ENCODE results near the gene SMARCC2.

The SMARCC2 gene

GRCh38 chr12:56189099-56189917, at the start of gene SMARCC2:
Gene SMARCC2, minus strand, starts transcription at chr12:56189483. Its CDS starts 22 bp downstream, at chr12:56189461.
- DNase-seq (ENCODE audit: low read depth, low spot score): peak; percentile 76

GRCh38 chr12:56237552-56237951, 48.3 kb upstream of the SMARCC2 start:
- DNase-seq (ENCODE audit: low read depth, low spot score): no peak

GRCh38 chr12:56236985-56237384, 47.7 kb upstream of the SMARCC2 start:
- no peak for DNase-seq (ENCODE audit: low read depth, low spot score)

GRCh38 chr12:56236091-56236490, 46.8 kb upstream of the SMARCC2 start:
- DNase-seq (ENCODE audit: low read depth, low spot score): no peak

- DNase-seq (ENCODE audit: low read depth, low spot score): no peak
Observed at GRCh38 chr12:56234746-56235436, 45.6 kb upstream of the SMARCC2 start.

- DNase-seq (ENCODE audit: low read depth, low spot score): no peak
Observed at GRCh38 chr12:56231184-56231582, 41.9 kb upstream of the SMARCC2 start.

GRCh38 chr12:56230432-56231183, 41.3 kb upstream of the SMARCC2 start:
- no peak for DNase-seq (ENCODE audit: low read depth, low spot score)

- no peak for DNase-seq (ENCODE audit: low read depth, low spot score)
Observed at GRCh38 chr12:56229916-56230431, 40.7 kb upstream of the SMARCC2 start, which contains the start of gene SLC39A5. Gene SLC39A5, plus strand, starts transcription at chr12:56230051. Its CDS starts 1,224 bp downstream, at chr12:56231275.

- DNase-seq (ENCODE audit: low read depth, low spot score): no peak
Observed at GRCh38 chr12:56229082-56229481, 39.8 kb upstream of the SMARCC2 start.

GRCh38 chr12:56224954-56225353, 35.7 kb upstream of the SMARCC2 start:
- DNase-seq (ENCODE audit: low read depth, low spot score): no peak

GRCh38 chr12:56224102-56224701, 34.9 kb upstream of the SMARCC2 start, which contains the start of gene NABP2:
Gene NABP2, plus strand, starts transcription at chr12:56224342. Its CDS starts 515 bp downstream, at chr12:56224857.
- peak; percentile 79 for DNase-seq (ENCODE audit: low read depth, low spot score)

- DNase-seq (ENCODE audit: low read depth, low spot score): no peak
Observed at GRCh38 chr12:56223571-56224101, 34.4 kb upstream of the SMARCC2 start.

GRCh38 chr12:56222531-56222895, 33.2 kb upstream of the SMARCC2 start:
- DNase-seq (ENCODE audit: low read depth, low spot score): no peak

- peak; percentile 81 for DNase-seq (ENCODE audit: low read depth, low spot score)
Observed at GRCh38 chr12:56221757-56222530, 32.7 kb upstream of the SMARCC2 start, which contains the start of gene RNF41. Gene RNF41, minus strand, starts transcription at chr12:56221922. Its CDS starts 7,875 bp downstream, at chr12:56214047.

- DNase-seq (ENCODE audit: low read depth, low spot score): no peak
Observed at GRCh38 chr12:56221232-56221756, 32.0 kb upstream of the SMARCC2 start.

GRCh38 chr12:56220611-56221231, 31.4 kb upstream of the SMARCC2 start:
- DNase-seq (ENCODE audit: low read depth, low spot score): no peak

- no peak for DNase-seq (ENCODE audit: low read depth, low spot score)
Observed at GRCh38 chr12:56219840-56220239, 30.6 kb upstream of the SMARCC2 start.

- no peak for DNase-seq (ENCODE audit: low read depth, low spot score)
Observed at GRCh38 chr12:56216461-56216860, 27.2 kb upstream of the SMARCC2 start.

- DNase-seq (ENCODE audit: low read depth, low spot score): no peak
Observed at GRCh38 chr12:56213878-56214277, 24.6 kb upstream of the SMARCC2 start.
